Stimulated activated naive CD4-positive, alpha-beta T cell treated with Interleukin-2 at 50 U/mL for 16 hours (primary cell): ENCODE measurements around the gene OR52H1.

Source experiments
- DNase-seq: peaks from one replicate; lab custom pipeline; 2025; lab: John Stamatoyannopoulos, UW

The OR52H1 gene

GRCh38 chr11:5531053-5531831, 17.1 kb downstream of the OR52H1 start:
- no peak for DNase-seq

GRCh38 chr11:5528495-5528894, 19.8 kb downstream of the OR52H1 start:
- DNase-seq: no peak

- DNase-seq: no peak
Measured at GRCh38 chr11:5527716-5528115, 20.6 kb downstream of the OR52H1 start.

GRCh38 chr11:5524756-5525155, 23.6 kb downstream of the OR52H1 start:
- DNase-seq: no peak

- no peak for DNase-seq
Measured at GRCh38 chr11:5522308-5522707, 26.0 kb downstream of the OR52H1 start.

- no peak for DNase-seq
Measured at GRCh38 chr11:5521540-5521939, 26.8 kb downstream of the OR52H1 start.

GRCh38 chr11:5516599-5516998, 31.7 kb downstream of the OR52H1 start, which contains the start of gene UBQLNL:
Gene UBQLNL, minus strand, starts transcription at chr11:5516699. Its CDS starts 258 bp downstream, at chr11:5516441.
- DNase-seq: no peak

GRCh38 chr11:5514841-5515240, 33.5 kb downstream of the OR52H1 start:
- DNase-seq: no peak

GRCh38 chr11:5509803-5510202, 38.5 kb downstream of the OR52H1 start, which contains the start of gene UBQLN3:
Gene UBQLN3, minus strand, starts transcription at chr11:5509957. Its CDS starts 399 bp downstream, at chr11:5509558.
- DNase-seq: no peak

- DNase-seq: no peak
Measured at GRCh38 chr11:5508605-5509004, 39.7 kb downstream of the OR52H1 start.

- no peak for DNase-seq
Measured at GRCh38 chr11:5507933-5508305, 40.4 kb downstream of the OR52H1 start.

GRCh38 chr11:5507177-5507932, 41.0 kb downstream of the OR52H1 start:
- no peak for DNase-seq

- no peak for DNase-seq
Measured at GRCh38 chr11:5505363-5506048, 42.8 kb downstream of the OR52H1 start.

- no peak for DNase-seq
Measured at GRCh38 chr11:5504403-5504921, 43.9 kb downstream of the OR52H1 start.

- no peak for DNase-seq
Measured at GRCh38 chr11:5500393-5500801, 47.9 kb downstream of the OR52H1 start.

GRCh38 chr11:5499671-5500070, 48.7 kb downstream of the OR52H1 start:
- no peak for DNase-seq
